ENCODE data around the gene SCN5A.

The SCN5A gene

GRCh38 chr3:38555926-38556325 lies 93.6 kb downstream of the SCN5A start:
- no peak for DNase-seq

GRCh38 chr3:38555149-38555840 lies 94.2 kb downstream of the SCN5A start:
- DNase-seq, result no peak

DNA sequence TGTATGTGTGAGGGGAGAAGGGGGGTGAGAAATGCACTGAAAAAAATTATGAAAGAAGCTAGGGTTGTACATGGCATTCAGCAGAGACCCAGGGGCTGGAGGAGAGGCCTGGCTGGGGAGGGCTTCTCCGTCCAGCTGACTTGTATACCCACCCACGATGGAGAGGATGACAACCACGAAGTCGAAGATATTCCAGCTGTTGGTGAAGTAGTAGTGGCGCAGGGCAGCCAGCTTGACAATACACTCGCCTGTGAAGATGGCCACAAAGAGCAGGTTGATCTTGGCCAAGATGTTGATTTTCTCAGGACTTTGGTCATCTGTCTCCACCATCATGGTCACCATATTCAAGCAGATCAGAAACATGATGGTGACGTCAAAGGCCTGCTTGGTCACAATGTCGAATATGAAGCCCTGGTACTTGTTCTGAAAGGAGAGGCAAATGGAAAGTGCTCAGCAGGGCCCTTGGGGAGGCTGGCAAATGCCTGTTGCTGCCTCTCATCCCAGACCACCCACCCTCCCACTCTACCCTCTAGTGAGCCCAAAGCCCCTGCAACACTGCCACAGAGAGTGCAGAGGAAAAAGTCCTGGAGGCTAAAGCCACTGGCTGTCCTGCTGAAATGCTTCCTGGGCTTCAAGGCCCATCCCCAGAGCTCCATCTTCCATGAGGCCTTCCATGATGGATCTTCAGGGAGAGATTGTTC lies 95.2 kb downstream of the SCN5A start:
- DNase-seq, result no peak

- no peak for DNase-seq
These were observed 96.4 kb downstream of the SCN5A start for GRCh38 chr3:38553071-38553470.

- DNase-seq, result no peak
These were observed 97.1 kb downstream of the SCN5A start for GRCh38 chr3:38552364-38552763.

- DNase-seq, result no peak
These were observed 98.3 kb downstream of the SCN5A start for GRCh38 chr3:38551026-38551832.

DNA sequence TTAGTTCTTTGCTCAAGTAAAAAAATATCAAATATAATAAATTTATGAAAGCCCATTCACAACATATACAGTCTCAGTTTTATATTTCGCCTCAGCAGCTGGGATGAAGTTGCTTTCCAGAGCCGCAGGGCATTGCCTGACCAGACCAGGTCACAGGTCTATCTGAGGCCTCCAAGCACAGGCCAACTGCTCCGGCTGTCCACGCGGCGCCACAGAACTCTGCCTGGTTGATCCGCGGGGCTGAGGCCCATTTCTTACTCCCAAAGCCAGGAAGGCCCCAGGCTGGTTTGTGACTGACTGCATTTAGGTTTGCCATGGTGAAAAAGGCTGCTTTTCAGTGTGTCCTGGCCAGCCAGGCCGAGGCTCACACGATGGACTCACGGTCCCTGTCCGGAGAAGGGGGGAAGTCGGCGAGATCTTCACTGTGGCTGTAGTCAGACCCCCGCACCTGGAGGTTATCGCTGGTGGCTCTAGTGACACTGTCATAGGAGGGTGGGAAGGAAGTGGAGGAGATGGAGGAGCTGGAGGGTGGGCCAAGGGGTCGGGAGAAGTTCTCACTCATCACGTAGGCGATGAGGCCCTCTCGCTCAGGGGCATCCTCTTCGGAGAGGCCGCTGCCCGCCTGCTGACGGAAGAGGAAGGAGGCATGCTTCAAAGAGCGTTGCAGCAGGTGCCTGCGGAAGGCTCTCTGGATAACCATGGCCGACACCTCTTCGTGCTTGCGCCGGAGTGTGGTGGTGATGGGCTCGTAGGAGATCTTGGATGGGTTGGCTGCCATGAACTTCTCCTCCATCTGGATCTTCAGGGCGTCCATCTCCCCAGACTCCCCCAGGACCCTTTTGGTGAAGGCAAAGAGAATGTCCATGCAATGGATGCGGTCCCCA lies 99.3 kb downstream of the SCN5A start:
- no peak for DNase-seq

DNA sequence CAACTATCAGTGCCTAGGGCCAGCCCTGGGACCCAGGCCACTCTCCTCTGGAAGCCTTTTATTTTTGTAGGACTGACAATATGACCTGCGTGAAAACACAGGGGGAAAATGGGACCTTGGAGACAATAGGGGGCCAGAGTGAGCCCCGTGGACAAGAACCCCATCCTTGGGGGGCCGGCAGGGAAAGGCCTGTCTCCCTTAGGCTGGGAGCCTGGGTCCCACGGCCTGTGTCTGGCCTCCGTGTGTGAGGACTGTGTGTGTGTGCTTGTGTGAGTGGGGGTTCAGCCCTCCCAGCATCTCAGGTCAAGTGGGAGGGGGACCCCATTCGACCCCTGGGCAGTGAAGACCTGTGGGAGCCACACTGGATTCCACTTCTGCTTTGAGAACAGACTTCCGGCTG lies 100.0 kb downstream of the SCN5A start:
- no peak for DNase-seq

DNA sequence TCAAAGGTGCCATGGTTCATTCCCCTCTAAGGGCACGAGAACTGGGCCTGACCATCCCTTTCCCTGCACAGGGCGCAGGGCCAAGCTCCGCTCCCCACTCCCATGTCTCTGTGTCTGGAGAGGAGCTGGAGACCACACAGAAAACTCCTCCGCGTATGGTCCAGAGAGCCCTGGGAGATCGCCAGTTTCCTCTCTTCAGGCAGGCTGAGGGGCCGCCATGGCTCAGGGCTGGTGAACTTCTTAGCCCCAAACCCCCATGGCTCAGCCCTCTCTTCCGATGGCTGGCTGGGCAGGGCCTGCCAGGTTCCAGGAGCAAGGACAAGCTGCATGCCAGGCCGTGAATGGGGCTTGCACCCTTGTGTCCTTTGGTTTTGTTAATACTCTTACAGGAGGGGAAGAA lies 100.4 kb downstream of the SCN5A start:
- no peak for DNase-seq

DNA sequence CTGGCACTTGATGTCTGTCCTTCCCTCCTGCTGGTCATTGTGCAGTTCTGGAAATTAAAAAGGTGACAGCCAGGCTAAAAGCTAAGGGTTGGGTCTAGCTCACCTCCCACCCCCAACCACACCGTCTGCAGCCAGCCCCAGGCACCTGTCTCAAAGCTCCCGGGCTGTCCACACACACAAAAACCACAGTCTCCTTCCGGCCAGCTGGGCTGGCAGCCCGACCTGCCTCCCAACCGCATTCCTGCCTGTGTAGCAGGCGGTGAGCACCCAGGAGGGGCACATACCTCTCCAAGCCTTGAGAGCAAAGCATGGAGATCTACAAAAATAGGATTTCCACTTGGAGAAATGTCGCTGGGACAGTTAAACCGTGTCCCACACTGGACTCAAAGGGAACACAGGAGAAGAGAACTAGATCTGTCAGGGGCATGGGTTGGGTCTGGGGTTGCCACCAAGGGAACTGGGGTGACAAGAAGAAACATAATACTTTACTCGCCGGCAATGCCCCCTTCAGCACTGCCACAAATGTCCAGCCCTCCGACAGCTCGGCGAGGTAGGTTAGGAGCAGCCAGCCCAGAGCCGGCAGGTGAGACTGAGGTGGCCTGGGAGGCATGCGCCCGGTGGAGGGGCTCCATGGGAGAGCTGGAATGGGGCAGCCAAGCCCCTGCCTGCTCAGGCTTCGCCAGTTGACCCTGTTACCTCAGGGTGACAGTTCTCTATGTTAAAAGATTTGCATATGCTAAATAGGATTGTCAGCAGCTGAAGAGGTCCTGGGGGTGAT lies 101.1 kb downstream of the SCN5A start:
- no peak for DNase-seq

DNA sequence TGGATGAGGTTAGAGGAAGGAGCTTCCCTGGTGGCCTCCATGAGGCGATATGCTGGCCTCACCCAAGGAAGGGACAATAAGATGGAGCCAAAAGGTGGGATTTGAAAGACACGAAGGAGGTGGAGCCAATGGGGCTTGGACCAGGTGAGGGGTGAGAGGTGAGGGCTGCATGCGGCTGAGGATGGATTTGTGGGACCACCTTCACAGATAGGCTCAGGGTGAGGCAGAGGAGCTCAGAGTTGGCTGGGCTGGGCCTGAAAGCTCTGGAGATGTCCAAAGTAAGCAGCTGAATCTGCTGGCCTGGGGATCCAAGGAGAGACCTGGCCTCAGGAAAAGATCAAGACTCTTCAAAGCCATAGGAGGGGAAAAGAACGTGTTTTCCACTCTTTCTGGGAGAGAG lies 103.5 kb downstream of the SCN5A start:
- no peak for DNase-seq

- no peak for DNase-seq
These were observed 103.9 kb downstream of the SCN5A start for GRCh38 chr3:38545550-38545949.

GRCh38 chr3:38544926-38545325 lies 104.6 kb downstream of the SCN5A start:
- no peak for DNase-seq

DNA sequence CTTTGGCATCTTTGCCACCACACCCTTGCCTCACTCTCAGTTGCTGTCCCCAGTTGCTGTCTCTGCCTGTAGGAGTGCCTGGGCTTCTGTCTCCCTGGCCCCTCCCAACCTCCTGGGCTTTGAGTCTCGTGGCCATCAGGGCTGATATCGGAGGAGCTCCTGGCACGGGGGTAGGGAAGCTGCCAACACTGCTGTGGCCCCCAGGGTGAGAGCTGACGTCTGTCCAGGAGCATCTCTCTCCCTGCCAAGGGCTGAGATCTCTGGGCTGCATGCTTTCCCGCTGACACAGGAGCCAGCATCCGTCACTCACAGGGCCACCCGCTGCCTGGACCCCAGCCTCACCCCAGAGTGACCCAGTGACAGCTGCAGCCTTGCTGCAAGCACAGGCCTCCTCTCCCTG lies 105.9 kb downstream of the SCN5A start:
- DNase-seq, result no peak

GRCh38 chr3:38542401-38543298 lies 106.8 kb downstream of the SCN5A start:
- DNase-seq, result no peak

DNA sequence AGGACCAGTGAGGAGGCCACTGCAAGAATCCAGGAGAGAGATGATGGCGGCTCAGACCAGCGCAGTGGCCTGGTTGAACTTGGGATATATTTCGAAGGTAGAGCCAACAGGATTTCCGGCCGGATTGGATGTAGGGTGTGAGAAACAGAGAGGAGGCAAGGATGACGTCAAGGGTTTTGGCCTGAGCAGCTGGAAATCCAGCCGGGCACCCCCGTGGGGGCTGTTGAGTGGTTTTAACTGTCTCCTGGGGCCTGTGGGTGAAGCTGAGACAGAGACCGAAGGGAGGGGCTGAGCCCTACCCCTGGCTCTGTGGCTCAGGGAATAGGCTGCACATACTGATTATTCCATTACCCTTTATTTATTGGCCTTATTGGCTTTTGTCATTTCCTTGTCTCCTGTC lies 107.7 kb downstream of the SCN5A start:
- no peak for DNase-seq

GRCh38 chr3:38538773-38539353 lies 110.6 kb downstream of the SCN5A start:
- no peak for DNase-seq

GRCh38 chr3:38536671-38537070 lies 112.8 kb downstream of the SCN5A start:
- DNase-seq, result no peak

DNA sequence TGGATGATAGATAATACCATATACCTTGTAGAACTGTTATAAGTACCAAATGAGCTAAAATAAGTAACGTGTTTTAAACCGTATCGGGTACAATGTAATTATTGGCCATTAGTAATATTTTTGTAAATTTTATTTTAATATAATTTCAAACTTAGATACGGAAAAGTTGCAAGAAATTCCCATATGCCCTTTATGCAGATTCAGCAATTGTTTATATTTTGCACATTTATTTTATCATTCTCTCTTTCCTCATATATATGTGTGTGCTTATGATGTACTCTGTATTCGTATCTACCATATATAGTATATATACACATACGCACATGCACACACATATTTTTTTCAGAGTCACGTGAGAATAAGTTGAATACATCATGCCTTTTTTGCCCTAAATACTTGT lies 114.9 kb downstream of the SCN5A start:
- DNase-seq, result no peak

DNA sequence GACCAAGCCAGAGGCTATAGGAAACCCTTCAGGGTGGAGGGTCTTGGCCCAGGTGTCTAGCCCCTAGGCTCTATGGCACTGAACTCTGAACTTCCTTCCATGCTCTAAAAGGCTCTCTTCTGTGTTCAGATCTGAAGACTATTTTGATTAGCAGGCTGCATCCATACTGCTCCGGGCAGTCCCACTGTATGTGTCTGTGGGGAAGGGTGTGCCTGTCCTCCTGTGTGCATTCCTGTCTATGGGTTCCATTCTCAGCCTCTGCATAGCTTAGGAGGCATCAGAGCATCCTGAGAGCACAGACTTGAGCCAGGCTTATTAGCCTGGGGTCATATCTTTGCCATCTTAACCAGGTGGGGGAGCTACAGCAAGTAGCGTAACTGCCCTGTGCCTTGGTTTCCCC lies 115.3 kb downstream of the SCN5A start:
- DNase-seq, result no peak

All from activated effector memory CD4-positive, alpha-beta T cell treated with Interleukin-2 at 50 U/mL for 16 hours (primary cell).